ENCODE measurements around the gene FAM131A.

The FAM131A gene

DNA sequence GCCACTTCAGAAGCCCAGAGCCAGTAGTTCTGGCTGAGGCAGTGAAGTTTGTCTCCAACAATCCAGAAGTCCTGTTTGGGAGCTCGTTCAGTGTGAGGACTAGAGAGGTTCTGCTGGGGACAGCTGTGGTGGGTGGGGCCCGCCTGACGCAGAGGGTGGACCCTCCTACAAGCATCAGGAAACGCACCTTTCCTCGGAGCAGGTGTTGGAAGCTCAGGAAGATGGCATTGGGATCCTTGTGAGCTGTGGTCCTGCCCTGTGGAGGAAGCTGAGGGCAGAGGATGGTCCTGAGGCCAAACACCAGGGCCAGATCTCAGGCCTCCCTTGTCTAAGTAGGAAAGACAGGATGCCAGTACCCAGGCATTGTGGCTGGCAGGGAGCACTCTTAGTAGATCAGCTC is 35.5 kb downstream of the FAM131A start:
- TF ChIP-seq, protein P1, sequence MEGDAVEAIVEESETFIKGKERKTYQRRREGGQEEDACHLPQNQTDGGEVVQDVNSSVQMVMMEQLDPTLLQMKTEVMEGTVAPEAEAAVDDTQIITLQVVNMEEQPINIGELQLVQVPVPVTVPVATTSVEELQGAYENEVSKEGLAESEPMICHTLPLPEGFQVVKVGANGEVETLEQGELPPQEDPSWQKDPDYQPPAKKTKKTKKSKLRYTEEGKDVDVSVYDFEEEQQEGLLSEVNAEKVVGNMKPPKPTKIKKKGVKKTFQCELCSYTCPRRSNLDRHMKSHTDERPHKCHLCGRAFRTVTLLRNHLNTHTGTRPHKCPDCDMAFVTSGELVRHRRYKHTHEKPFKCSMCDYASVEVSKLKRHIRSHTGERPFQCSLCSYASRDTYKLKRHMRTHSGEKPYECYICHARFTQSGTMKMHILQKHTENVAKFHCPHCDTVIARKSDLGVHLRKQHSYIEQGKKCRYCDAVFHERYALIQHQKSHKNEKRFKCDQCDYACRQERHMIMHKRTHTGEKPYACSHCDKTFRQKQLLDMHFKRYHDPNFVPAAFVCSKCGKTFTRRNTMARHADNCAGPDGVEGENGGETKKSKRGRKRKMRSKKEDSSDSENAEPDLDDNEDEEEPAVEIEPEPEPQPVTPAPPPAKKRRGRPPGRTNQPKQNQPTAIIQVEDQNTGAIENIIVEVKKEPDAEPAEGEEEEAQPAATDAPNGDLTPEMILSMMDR (IDR thresholded peaks at IDR 0.05; ENCODE audit: low read depth, low read length): no peak

DNA sequence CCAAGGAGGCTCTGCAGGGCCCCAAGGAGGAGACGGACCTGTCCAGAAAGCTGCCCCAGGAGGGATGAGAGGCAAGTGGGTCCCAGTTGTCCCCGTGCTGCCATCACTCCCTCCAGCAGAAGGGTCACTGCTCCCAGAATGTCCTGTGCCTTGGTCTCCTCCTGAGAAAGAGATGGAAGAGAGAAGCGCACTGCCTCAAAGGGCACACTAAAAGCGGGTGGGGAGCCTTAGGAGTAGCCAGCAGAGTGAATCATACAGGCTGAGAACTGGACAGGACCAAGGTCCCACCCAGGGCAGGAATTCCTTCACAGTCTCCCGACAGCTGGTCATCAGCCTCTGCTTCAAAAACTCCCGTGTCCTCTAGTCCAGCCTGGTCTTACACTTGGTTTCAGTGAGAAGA is 36.0 kb downstream of the FAM131A start:
- no peak overlapping the region for H3K4me3 ChIP-seq (ENCODE audit: low read depth, low read length)
- TF ChIP-seq, protein P1 (IDR thresholded peaks at IDR 0.05; ENCODE audit: low read depth, low read length): no peak

More for the DNA sequence above, 35.5 kb downstream of the FAM131A start:
- no peak overlapping the region for H3K4me3 ChIP-seq (ENCODE audit: low read depth, low read length)

DNA sequence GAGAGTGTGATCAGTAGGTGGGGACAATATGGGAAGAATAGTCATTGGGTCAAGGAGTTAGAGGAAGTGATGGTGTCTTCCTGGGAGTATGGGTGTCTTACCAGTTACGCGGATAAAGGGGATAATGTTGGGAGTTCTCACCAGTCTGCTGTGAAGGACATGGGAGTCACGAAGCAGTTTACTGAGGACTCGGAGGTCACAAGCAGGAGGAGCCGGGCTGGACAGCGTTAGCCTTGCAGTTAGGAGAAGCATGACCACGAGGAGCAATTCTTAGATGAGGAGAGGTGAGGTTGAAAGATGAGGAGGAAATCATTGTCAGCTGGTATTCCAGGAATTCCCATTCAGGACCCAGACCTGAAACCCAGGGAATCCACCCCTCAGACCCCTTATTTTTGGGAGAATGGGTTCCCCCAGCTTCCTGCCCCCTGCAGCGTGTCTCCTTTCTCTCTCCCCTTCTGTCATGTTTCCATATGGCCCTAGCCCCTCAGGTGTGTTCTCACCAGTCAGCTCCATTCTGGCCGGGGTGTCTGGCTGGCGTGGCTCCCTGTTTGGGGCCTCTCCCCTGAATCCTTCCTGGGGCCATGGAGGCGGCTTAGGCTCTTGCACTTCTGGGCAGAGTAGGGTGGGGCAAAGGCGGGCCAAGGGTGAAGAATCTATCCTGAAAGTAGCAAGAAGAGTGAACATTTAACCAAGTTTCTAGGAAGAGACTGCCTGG is 38.5 kb downstream of the FAM131A start:
- H3K4me3 ChIP-seq (ENCODE audit: low read depth, low read length): no peak overlapping the region
- TF ChIP-seq, protein P1 (IDR thresholded peaks at IDR 0.05; ENCODE audit: low read depth, low read length): no peak

DNA sequence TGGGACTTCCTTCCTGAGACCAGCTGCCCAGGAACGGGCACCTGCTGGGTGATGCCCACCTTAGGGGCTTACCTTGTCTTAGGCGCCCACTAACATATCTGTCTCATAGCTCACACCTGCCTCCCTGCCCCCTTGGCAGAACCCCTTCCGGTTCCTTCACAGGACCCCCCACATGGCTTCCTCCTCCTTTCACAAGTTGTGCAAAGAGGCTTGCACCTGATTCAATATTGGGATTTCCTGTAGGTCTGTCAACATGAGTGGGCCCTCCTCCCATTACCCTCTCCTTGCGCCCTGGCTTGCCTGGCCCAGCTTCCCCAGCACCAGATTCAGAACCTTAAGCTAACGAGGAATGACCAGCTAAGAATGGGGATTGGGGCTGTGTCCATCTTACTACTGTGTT is 40.0 kb downstream of the FAM131A start:
- H3K4me3 ChIP-seq (ENCODE audit: low read depth, low read length): no peak overlapping the region
- TF ChIP-seq, protein P1 (IDR thresholded peaks at IDR 0.05; ENCODE audit: low read depth, low read length): no peak

DNA sequence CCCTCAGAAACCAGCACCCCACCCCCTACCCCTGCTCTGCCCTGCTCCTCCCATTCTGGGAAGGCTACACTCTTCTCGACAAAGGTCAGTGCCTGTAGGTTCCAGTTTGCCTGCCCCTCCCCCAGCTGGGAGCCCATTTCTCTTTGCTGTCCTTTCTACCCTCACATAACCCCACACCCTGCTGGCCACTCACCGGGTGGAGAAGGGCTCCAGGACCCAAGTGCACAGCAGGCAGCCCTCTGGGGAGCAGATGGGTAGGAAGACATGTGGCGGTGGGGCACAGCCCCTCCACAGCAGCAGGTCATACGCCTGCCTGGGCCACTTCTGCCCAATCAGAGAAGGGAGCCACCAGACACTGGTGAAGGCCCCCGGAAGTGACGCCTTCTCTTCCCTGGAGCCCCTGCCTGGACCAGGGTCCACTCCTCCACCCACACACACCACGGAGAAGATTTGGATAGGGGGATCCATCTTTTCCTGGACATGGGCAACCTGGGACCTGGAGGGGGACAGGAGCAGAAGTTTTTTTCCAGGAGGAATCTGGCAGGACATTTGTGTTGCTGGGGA is 40.6 kb downstream of the FAM131A start, which contains the start of gene THPO:
Gene THPO, minus strand, starts transcription at position 326 of the 564 bp plus-strand sequence. CDS start 1,948 bp downstream, outside the sequence.
- H3K4me3 ChIP-seq (ENCODE audit: low read depth, low read length): no peak within 1 kb of the TSS

DNA sequence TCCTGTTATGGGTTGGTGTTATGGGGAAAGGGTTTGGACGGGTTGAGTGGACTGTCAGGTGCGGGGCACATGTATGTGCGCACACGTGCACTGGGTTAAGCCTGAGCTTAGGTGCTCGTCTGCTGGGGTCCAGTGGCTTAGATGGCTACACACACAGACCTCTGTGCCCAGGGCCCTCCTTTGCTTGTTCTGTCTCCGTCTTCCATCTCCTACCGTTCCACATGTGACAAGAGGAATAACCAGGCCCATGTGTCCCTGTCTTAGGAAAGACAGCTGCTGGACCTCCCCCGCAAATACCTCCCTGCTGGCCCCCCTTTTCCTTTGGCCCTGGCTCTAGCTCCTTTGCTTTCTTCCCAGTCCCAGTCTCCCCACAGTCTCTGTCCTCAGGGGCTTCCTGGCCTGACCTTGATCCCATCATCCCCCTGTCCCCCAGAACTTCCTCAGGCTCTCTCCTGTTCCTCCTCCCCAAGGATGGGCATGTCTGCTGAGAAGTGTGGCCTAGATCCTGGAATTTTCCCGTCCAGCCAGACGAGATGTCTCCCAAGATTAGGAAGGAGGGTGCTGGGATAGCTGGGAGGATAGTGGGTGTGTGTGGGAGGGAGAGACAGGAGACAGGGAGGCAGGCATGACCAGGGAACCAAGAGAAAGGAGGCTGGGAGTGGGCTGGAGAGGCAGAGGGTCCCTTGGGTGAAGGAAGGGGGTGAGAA is 41.4 kb downstream of the FAM131A start:
- TF ChIP-seq, protein P1 (IDR thresholded peaks at IDR 0.05; ENCODE audit: low read depth, low read length): no peak
- no peak overlapping the region for H3K4me3 ChIP-seq (ENCODE audit: low read depth, low read length)

More for the DNA sequence above, 40.6 kb downstream of the FAM131A start, which contains the start of gene THPO:
- TF ChIP-seq, protein P1 (IDR thresholded peaks at IDR 0.05; ENCODE audit: low read depth, low read length): no peak
